Breast epithelium (tissue), 4 donors: Measurements from ENCODE around the gene HLA-DPA1. TPM values are rescaled to one million over a fixed set of nuclear protein-coding genes. Genes with fewer than 3 reads are reported as not detected.

ENCODE experiments used
- DNase-seq, 2 donors: peaks; one replicate each; pipeline ENCODE4 v3.0.0-alpha.2; 2019; ENCODE audit warnings: low spot score in 2 of 2
- H3K27ac ChIP-seq, 2 donors: fragments of 200-600 bp; sonication (generic) in 1 of 2; one replicate each; pipeline ENCODE4 v1.5.1; 2016 to 2019; ENCODE audit warnings: mild to moderate bottlenecking in 1 of 2
- H3K27me3 ChIP-seq, 2 donors: fragments of 200-600 bp; sonication (generic) in 1 of 2; one replicate each; pipeline versions ENCODE4 v1.5.1 to v1.6.0; 2017 to 2019; ENCODE audit warnings: control low read depth in 1 of 2, mild to moderate bottlenecking in 1 of 2
- H3K36me3 ChIP-seq: fragments of 200-600 bp; one replicate; pipeline ENCODE4 v1.5.1; 2019
- H3K4me1 ChIP-seq, 2 donors: fragments of 200-600 bp; sonication (generic); one replicate each; pipeline ENCODE4 v1.5.1; 2016 to 2019; ENCODE audit warnings: control low read depth in 1 of 2
- H3K4me3 ChIP-seq, 3 donors: fragments of 200-600 bp; sonication (generic); 1 replicate in 2 of 3; 2 replicates in 1 of 3; pipeline ENCODE4 v1.5.1; 2016 to 2019; ENCODE audit warnings: mild to moderate bottlenecking in 3 of 3, moderate library complexity in 2 of 3
- H3K9me3 ChIP-seq, 2 donors: fragments of 200-600 bp; sonication (generic) in 1 of 2; one replicate each; pipeline ENCODE4 v1.5.1; 2016 to 2019; ENCODE audit warnings: control low read depth in 1 of 2
- POLR2A ChIP-seq: fragments of 450-650 bp; IDR thresholded peaks from one replicate; pipeline ENCODE4 v1.6.1; 2016; ENCODE audit warnings: antibody characterized with exemption, mild to moderate bottlenecking, moderate library complexity
- POLR2AphosphoS5 ChIP-seq, 3 donors: sonication (generic); formaldehyde crosslinking; IDR thresholded peaks; one replicate each; pipeline ENCODE4 v1.6.1; 2017; ENCODE audit warnings: antibody characterized with exemption in 3 of 3
- intact Hi-C: fragments of 100-400 bp; cut with DNase I; formaldehyde crosslinking; loops from one replicate; pipeline ENCODE4 v1.15.1; 2023; ENCODE audit warnings: low total_unique reads
- total RNA-seq, 3 donors: library from RNA; depleted of rRNA; stranded (reverse); fragments of >200 nt; gene quantifications; one replicate each; pipeline ENCODE4 v1.1.0, GENCODE V29; 2016
- TF ChIP-seq, protein P1 (sequence below), 3 donors: fragments of 450-650 bp; IDR thresholded peaks; one replicate each; pipeline ENCODE4 v1.5.1; 2016 to 2017; ENCODE audit warnings: antibody characterized with exemption in 3 of 3, mild to moderate bottlenecking in 3 of 3, moderate library complexity in 3 of 3

Gene HLA-DPA1
- total RNA-seq, 3 donors from 2014 or later = 51.8 to 116 (median 75.4) TPM

DNA sequence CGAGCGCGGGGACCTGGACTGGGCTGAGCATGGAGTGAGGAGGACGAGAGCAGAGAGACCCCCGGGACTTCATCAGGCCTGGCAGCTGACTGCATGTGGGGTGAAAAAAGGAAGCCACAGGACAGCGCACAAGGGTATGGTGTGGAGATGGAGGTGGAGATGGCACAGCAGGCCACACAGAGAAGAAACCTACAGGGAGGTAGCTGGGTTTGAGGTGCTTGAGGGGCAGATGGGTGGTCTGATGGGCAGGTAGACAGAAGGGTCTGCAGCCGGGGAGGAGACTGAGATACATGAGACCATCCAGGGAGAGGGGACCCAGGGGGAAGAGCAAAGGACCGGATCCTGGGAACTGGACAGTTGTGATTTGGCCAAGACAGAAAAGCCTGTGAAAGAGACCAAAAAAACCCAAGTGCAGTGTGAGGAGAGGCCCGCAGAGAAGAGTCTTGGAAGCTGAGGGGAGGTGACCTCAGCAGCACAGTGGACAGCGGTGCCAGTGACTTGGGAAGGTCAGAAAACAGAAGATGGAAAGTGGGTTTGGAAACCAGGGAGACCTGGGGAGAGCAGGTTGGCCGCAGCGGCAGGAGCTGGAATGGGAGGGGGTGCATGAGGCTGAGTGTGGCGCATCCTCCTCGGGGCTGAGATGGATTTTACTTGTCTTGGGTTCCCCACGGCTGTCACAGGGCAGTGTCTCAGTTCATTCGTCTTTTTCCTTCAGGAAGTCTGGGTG is 7.8 kb upstream of the HLA-DPA1 start:
- intact Hi-C loops = loop anchor here (10.0 kb wide), 1 partner anchor 66 kb away; no protein-coding TSS in a partner anchor
- TF ChIP-seq POLR2A (no peak), POLR2AphosphoS5 (IDR thresholded peaks at IDR 0.05) (no peak)
- TF ChIP-seq, protein P1, sequence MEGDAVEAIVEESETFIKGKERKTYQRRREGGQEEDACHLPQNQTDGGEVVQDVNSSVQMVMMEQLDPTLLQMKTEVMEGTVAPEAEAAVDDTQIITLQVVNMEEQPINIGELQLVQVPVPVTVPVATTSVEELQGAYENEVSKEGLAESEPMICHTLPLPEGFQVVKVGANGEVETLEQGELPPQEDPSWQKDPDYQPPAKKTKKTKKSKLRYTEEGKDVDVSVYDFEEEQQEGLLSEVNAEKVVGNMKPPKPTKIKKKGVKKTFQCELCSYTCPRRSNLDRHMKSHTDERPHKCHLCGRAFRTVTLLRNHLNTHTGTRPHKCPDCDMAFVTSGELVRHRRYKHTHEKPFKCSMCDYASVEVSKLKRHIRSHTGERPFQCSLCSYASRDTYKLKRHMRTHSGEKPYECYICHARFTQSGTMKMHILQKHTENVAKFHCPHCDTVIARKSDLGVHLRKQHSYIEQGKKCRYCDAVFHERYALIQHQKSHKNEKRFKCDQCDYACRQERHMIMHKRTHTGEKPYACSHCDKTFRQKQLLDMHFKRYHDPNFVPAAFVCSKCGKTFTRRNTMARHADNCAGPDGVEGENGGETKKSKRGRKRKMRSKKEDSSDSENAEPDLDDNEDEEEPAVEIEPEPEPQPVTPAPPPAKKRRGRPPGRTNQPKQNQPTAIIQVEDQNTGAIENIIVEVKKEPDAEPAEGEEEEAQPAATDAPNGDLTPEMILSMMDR (IDR thresholded peaks at IDR 0.05) = no peak
- Histone ChIP-seq H3K27me3 (no peaks in the 10 kb centered on the region), H3K36me3 (no peaks in the 10 kb centered on the region), H3K9me3 (no peaks in the 10 kb centered on the region), H3K27ac (peak overlapping the region; percentile 86 to 93), H3K4me1 (no peaks in the 10 kb centered on the region), H3K4me3 (peak overlapping the region; percentile 38 to 74 (median 56))
- no peak for DNase-seq

DNA sequence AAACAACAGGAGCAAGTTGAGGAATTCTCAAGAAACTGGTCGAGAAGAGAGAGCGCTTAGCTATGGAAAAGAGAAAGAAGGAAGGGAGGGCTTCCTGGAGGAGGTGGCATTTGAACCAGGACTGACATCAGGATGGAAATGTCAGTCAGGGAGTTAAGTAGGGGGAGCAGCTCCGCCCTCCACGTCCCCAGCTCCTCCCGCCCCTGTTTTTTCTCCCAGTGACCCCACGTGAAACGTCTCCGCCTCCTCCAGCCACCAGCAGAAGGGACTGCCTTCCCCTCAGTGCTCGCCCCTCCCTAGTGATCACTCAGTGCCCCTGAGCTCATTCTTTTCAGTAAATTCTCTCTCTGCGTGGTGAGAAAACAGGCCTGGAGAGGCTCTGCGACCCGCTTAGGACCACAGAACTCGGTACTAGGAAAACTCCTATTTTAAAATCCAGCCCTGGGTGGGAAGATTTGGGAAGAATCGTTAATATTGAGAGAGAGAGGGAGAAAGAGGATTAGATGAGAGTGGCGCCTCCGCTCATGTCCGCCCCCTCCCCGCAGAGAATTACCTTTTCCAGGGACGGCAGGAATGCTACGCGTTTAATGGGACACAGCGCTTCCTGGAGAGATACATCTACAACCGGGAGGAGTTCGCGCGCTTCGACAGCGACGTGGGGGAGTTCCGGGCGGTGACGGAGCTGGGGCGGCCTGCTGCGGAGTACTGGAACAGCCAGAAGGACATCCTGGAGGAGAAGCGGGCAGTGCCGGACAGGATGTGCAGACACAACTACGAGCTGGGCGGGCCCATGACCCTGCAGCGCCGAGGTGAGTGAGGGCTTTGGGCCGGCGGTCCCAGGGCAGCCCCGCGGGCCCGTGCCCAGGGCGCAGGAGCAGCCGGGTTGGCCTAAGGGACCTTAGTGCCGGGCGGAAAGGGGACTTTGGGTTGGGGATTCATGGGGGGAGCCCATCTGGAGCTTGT is 7.0 kb upstream of the HLA-DPA1 start:
- Histone ChIP-seq H3K27ac (peak overlapping the region; percentile 86 to 93), H3K9me3 (no peaks in the 10 kb centered on the region), H3K4me3 (peak overlapping the region; percentile 38 to 74 (median 56)), H3K4me1 (no peaks in the 10 kb centered on the region), H3K27me3 (no peaks in the 10 kb centered on the region), H3K36me3 (no peaks in the 10 kb centered on the region)
- intact Hi-C loops = loop anchor here (10.0 kb wide), 1 partner anchor 66 kb away; no protein-coding TSS in a partner anchor
- TF ChIP-seq POLR2A (no peak), POLR2AphosphoS5 (IDR thresholded peaks at IDR 0.05) (peak; percentile 5 to 75 (median 58))
- TF ChIP-seq, protein P1 (IDR thresholded peaks at IDR 0.05) = no peak
- DNase-seq = peak in 1 of 2 donors; percentile 69

DNA sequence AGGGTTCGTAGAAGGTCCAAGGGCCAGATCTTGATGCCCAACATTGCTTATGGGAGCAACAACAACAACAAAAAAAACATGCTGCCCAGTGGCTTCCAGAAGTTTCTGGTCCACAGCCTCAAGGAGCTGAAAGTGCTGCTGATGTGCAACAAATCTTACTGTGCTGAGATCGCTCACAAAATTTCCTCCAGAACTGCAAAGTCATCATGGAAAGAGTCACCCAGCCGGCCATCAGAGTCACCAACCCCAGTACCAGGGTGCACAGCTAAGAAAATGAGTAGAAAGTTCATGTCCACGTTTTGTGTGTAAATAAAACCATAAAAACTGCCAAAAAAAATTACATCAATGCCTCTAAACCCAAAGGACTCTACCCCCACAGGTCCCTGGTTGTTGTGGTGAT is 6.1 kb upstream of the HLA-DPA1 start:
- Histone ChIP-seq H3K9me3 (no peaks in the 10 kb centered on the region), H3K4me3 (no peak overlapping the region), H3K4me1 (no peaks in the 10 kb centered on the region), H3K27ac (no peak overlapping the region), H3K27me3 (no peaks in the 10 kb centered on the region), H3K36me3 (no peaks in the 10 kb centered on the region)
- DNase-seq = no peak
- intact Hi-C loops = no loop called here
- TF ChIP-seq POLR2A = no peak
- TF ChIP-seq POLR2AphosphoS5 (IDR thresholded peaks at IDR 0.05) = no peak
- TF ChIP-seq, protein P1 (IDR thresholded peaks at IDR 0.05) = no peak

DNA sequence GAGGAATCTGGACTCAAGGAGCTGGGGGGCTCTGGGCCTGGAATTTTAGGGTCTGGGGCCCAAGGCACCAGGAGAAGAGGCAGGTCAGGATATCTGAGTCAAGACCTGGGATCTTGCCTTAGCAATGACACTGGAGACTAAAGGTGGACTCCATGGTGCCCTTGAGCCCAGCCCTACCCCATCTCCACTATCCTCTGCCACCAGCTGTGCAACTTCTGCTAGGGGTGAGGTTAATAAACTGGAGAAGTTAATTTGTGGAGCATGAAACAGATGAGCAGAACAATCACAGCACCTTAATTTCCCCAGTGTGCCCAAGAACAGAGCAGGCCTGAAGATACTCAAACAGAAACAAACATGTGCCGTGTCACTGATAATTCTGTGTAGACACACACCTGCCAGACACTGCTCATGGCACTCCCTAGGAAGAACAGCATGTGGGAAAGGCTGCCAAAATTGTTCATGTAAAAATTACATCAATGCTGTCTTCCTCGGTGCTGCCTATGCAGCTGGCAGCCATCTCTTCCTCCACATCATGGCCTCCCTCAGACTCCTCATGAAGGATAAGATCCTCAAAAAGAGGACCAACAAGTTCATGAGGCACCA is 5.6 kb upstream of the HLA-DPA1 start:
- intact Hi-C loops = no loop called here
- no peaks in the 10 kb centered on the region for H3K36me3 ChIP-seq
- no peak for DNase-seq
- H3K4me1 ChIP-seq = no peaks in the 10 kb centered on the region
- no peaks in the 10 kb centered on the region for H3K9me3 ChIP-seq
- H3K27ac ChIP-seq = no peak overlapping the region
- TF ChIP-seq POLR2A (no peak), POLR2AphosphoS5 (IDR thresholded peaks at IDR 0.05) (no peak)
- TF ChIP-seq, protein P1 (IDR thresholded peaks at IDR 0.05) = no peak
- no peaks in the 10 kb centered on the region for H3K27me3 ChIP-seq
- H3K4me3 ChIP-seq = no peak overlapping the region
